Astrocyte of the spinal cord (primary cell): ENCODE measurements around the gene TMEM215.
"Not testable (repeated sequence)": the region's sequence is repeated elsewhere in the genome, so short reads cannot be mapped to it uniquely, and the experiment has no call there.

Experiments
- DNase-seq: peaks from one replicate; pipeline ENCODE4 v3.0.0; 2011; ENCODE audit warnings: low read depth, low spot score
- H3K4me3 ChIP-seq: 2 replicates; pipeline ENCODE4 v1.5.1; 2011; ENCODE audit warnings: low read depth, mild to moderate bottlenecking, low read length, moderate library complexity
- in situ Hi-C: cut with HindIII; loops from 2 replicates; pipeline ENCODE4 v1.10.0; 2017; ENCODE audit warnings: low sequenced_read_pairs
- TF ChIP-seq, protein P1 (sequence below): IDR thresholded peaks from 2 replicates; pipeline ENCODE4 v1.5.1; 2012; ENCODE audit warnings: low read depth, mild to moderate bottlenecking, low read length, inconsistent platforms

TMEM215 gene

DNA sequence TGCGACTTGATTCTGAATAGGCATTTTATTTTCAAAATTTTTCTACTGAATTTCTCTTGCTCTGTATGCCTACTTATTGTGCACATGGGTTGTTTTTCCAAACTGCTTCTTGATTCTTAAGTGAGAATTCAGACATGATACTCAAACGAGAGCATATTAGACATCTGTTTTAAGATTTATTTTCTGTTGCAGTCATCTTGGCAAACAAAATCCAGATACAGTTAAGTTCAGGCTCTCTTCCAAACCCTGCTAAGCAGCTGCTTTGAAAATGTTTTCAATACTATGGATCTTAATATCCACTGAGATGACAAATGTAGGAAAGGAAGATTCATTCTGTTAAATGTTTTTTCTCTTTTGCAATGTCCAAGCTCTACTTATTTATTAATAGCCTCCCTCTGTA, 4.5 kb downstream of the TMEM215 start:
- in situ Hi-C loops = no loop called here
- no peak overlapping the region for H3K4me3 ChIP-seq
- DNase-seq = no peak
- TF ChIP-seq, protein P1, sequence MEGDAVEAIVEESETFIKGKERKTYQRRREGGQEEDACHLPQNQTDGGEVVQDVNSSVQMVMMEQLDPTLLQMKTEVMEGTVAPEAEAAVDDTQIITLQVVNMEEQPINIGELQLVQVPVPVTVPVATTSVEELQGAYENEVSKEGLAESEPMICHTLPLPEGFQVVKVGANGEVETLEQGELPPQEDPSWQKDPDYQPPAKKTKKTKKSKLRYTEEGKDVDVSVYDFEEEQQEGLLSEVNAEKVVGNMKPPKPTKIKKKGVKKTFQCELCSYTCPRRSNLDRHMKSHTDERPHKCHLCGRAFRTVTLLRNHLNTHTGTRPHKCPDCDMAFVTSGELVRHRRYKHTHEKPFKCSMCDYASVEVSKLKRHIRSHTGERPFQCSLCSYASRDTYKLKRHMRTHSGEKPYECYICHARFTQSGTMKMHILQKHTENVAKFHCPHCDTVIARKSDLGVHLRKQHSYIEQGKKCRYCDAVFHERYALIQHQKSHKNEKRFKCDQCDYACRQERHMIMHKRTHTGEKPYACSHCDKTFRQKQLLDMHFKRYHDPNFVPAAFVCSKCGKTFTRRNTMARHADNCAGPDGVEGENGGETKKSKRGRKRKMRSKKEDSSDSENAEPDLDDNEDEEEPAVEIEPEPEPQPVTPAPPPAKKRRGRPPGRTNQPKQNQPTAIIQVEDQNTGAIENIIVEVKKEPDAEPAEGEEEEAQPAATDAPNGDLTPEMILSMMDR = no peak

DNA sequence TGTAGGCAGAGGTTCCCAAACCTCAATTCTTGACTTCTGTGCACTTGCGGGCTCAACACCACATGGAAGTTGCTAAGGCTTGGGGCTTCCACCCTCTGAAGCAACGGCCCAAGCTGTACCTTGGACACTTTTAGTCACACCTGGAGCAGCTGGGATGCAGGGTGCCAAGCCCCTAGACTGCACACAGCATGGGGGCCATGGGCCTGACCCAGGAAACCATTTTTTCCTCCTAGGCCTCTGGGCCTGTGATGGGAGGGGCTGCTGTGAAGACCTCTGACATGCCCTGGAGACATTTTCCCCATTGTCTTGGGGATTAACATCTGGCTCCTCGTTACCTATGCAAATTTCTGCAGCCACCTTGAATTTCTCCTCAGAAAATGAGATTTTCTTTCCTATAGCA, 12.7 kb downstream of the TMEM215 start:
- H3K4me3 ChIP-seq, in situ Hi-C loops, DNase-seq: not testable (repeated sequence)

DNA sequence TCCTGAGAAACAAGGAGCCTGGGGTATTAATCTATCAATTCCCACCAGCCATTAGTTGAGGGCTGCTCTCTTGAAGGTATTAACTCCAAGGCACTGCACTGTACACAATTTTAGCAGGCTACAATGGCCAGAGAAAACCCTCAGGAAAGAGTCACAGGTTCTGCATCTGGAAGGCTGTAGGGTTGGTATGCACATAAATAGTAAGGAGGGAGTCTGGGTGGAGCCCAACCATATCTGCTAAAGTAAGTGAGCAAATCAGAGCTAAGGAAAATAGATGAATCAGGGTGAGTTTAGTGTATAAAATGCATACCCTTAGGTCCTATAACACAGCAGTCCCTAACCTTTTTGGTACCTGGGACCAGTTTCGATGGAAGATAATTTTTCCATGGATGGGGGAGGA, 18.2 kb downstream of the TMEM215 start:
- TF ChIP-seq, protein P1 = no peak
- in situ Hi-C loops = no loop called here
- no peak for DNase-seq
- H3K4me3 ChIP-seq = no peak overlapping the region

DNA sequence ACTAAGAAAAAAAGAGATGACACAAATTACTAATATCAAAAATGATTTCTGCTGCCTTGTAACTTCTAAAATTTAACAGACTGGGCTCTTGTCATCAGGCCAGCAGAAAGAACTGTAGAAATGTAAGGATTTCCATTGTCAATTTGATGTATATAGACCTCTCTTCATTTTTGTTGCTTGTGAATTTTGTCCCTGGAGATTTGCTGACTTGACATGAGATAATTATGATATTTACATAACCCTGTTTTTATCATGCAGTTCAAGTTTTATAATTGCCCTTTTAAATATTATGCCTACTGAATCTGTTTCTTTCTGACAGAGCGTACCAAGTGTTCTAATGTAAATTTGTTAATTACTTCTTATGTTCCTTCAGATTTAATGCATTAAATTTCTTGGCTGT, 23.9 kb downstream of the TMEM215 start:
- H3K4me3 ChIP-seq = no peak overlapping the region
- TF ChIP-seq, protein P1 = no peak
- DNase-seq = no peak
- in situ Hi-C loops = no loop called here

DNA sequence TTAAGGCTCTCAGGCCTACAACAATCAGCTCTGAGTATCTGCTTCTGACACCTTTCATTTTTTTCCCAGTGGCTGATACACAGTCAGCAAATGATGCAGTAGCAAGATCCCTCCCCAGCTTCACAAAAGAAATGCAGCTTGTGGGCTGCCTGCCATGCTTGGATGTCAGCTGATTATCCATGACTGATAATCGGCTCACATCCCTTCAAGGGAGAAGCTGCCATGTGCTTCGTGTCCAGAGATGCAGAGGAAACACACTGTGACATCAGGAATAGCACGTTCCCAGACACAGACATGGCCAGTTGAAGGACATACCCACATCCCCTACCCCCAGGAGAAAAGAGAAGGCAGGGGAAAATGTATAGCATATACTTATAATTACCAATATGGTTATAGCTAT, 27.9 kb downstream of the TMEM215 start:
- no peak for DNase-seq
- TF ChIP-seq, protein P1 = no peak
- in situ Hi-C loops = no loop called here
- H3K4me3 ChIP-seq = no peak overlapping the region

DNA sequence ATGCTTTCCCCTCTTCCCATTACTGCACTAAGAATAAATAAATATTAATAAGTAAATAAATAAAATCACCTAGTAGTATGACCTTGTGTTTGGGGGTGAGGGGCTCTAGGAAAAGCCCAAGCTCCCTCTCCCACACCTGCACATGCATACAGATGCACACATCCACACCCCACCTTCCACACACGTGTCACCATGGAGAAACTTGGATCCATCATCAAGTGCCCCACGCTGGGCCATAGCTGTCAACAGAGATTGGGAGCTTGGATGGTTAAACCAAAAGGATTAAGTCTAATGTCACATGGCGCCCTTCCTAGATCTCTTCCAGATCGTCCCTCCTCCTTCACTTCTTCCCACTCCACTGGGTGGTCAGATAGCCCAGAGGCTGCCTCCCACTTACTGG, 37.0 kb downstream of the TMEM215 start:
- H3K4me3 ChIP-seq = no peak overlapping the region
- DNase-seq = no peak
- in situ Hi-C loops = no loop called here
- TF ChIP-seq, protein P1 = no peak

DNA sequence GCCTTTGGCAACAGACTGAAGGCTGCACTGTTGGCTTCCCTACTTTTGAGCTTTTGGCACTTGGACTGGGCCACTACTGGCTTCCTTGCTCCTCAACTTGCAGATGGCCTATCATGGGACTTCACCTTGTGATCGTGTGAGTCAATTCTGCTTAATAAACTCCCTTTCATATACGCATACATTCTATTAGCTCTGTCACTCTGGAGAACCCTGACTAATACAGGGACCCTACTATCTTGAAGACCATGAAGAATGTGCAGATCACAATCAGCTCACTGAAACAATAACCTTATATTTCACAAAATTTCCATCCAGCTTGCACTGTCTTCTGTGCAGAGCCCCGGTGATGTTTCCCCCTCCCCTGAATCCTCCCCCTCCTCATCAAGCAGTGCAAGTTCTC, 39.8 kb downstream of the TMEM215 start:
- no peak for DNase-seq
- TF ChIP-seq, protein P1 = no peak
- in situ Hi-C loops = no loop called here
- no peak overlapping the region for H3K4me3 ChIP-seq
